Subcutaneous abdominal adipose tissue (tissue), 5 donors: ENCODE measurements around the gene GTF3C4.

Experiments used
- H3K27ac ChIP-seq: one replicate; pipeline ENCODE4 v1.7.0; 2013; ENCODE audit warnings: low read depth, mild to moderate bottlenecking, inconsistent platforms, low read length, moderate library complexity
- H3K27me3 ChIP-seq, 5 donors: one replicate each; pipeline ENCODE4 v1.7.0; 2013; ENCODE audit warnings: low read length in 5 of 5, inconsistent platforms in 1 of 5; ENCODE audit not compliant: control insufficient read depth in 5 of 5, insufficient read depth in 4 of 5
- H3K36me3 ChIP-seq, 5 donors: one replicate each; pipeline ENCODE4 v1.7.0; 2013; ENCODE audit warnings: low read length in 5 of 5; ENCODE audit not compliant: control insufficient read depth in 5 of 5, insufficient read depth in 5 of 5
- H3K4me1 ChIP-seq, 5 donors: one replicate each; pipeline ENCODE4 v1.7.0; 2013; ENCODE audit warnings: low read length in 5 of 5, mild to moderate bottlenecking in 3 of 5, moderate library complexity in 1 of 5; ENCODE audit not compliant: control insufficient read depth in 5 of 5, insufficient read depth in 5 of 5
- H3K4me3 ChIP-seq, 5 donors: one replicate each; pipeline ENCODE4 v1.7.0; 2013; ENCODE audit warnings: low read length in 5 of 5, low read depth in 1 of 5
- H3K9ac ChIP-seq, 5 donors: one replicate each; pipeline ENCODE4 v1.7.0; 2013; ENCODE audit warnings: low read length in 5 of 5, mild to moderate bottlenecking in 4 of 5, moderate library complexity in 3 of 5
- H3K9me3 ChIP-seq, 5 donors: one replicate each; pipeline ENCODE4 v1.7.0; 2013; ENCODE audit warnings: low read length in 5 of 5; ENCODE audit not compliant: control insufficient read depth in 5 of 5
- donor health status: healthy.
- donor health status: healthy.
- donor health status: healthy.
- donor health status: healthy.
- donor health status: healthy.

Gene GTF3C4

DNA sequence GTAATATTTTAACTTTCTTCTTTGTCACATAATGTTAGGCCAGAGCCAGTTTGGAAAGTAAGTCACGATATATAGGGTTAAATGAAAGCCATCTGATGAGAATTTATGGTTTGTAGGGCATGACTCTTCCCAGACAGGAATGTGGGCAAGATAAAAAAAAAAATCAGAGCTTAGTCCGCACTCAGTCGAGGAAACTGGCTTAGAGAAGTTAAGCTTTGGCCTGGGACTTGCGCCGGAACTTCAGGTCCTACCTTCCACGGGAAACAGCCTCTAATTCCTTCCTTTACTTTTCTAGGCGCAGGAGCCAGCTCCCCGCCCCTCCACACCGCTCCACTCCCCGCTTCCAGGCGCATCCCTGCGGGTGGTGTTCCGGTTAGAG, 956 bp upstream of the GTF3C4 start:
- no peaks in the 10 kb centered on the region for H3K9me3 ChIP-seq
- peaks cover 0 to 40% (median 36%) of the 10 kb centered on the region in 5 donors for H3K4me1 ChIP-seq
- no peaks in the 10 kb centered on the region for H3K36me3 ChIP-seq
- peak overlapping the region; percentile 63 to 97 (median 95) for H3K9ac ChIP-seq
- peak overlapping the region; percentile 77 to 97 (median 95) for H3K4me3 ChIP-seq
- H3K27ac ChIP-seq = peak overlapping the region; percentile 97
- no peaks in the 10 kb centered on the region for H3K27me3 ChIP-seq

DNA sequence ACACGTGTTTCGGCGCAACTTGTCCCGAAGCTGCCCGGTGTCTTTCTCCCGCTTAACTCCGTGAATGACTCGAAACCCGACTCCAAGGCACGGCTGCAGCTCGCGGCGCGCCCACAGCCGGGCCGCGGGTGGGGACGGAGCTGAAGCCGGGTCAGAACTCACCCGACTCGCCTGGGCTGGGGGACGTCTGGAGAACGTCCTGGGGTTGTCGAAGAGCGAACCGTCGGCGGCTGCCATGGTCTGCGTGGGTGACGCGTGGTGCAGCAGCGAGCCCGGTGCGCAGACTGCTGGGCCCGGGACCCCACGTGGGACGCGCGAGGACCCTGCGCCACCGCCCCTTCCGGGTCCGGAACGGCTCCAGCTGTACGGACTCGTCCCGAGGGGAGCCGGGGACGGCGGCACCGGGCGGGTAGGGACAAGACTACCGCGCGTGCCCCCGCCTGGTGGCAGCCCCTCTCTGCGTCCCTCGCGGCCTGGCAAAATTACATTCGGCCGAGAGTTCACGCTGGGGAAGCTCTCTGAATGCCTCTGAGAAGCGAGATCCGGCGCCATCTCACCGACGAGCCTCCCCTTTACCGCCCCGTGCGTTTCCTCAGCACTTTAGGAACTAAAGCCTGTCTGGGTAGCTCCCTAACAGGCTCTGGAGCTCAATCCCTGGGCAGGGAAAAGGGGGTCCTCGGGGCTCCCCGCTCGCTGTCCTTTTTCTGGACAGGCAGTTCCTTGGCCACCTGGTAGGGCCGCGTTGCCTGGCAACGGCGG, 387 bp upstream of the GTF3C4 start, which contains the start of gene DDX31:
TSS of gene DDX31 (minus strand) at position 286 of the 759 bp plus-strand sequence. CDS start at position 237, 49 bp downstream.
- peak within 1 kb of the TSS; percentile 97 for H3K27ac ChIP-seq
- peak within 1 kb of the TSS; percentile 63 to 97 (median 95) for H3K9ac ChIP-seq
- H3K4me3 ChIP-seq = peak within 1 kb of the TSS; percentile 94 to 97 (median 96)
- H3K27me3 ChIP-seq = no peaks in the 10 kb centered on the region
- peaks cover 0 to 40% (median 36%) of the 10 kb centered on the region in 5 donors for H3K4me1 ChIP-seq
- H3K9me3 ChIP-seq = no peaks in the 10 kb centered on the region
- H3K36me3 ChIP-seq = no peaks in the 10 kb centered on the region

DNA sequence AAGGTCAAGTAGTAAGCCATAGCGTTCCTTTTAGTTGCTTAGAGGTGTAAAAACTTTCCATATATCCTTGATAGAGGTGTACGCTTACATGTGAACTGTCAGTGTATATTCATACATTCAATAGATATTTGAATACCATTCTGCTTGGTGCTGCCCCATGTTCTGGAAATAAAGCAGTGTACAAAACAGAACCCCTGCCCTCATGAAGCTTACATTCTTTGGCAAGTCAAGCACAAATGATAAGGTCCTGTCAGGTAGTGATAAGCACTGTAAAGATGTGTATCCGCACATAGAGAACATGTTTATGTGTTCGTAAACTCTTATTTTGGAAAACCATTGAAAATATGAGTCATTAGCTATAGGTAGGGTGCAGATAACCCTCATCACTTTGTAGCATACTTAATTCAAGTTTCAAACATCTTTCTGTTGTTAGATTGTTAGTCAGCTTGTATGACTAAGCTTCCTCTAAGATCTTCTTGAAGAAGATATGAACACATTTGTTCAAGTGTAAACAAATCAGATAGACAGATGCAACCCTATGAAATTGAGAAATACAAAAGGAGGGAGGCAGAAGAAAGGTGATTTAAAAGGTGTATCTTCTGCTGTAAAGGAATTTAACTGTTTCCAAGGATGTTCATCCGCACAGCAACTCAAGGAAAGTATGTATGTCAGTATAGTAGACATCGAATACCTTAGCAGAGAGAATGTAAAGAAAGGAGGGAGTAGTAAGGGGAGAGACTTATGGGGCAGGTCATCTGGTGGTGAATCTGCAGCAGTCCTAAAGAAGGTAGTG, 1.6 kb downstream of the GTF3C4 start:
- Histone ChIP-seq H3K27ac (no peak overlapping the region), H3K4me1 (peaks cover 0 to 40% (median 36%) of the 10 kb centered on the region in 5 donors), H3K4me3 (peak overlapping the region in 4 of 5 donors; percentile 67 to 97 (median 94)), H3K9me3 (no peaks in the 10 kb centered on the region), H3K27me3 (no peaks in the 10 kb centered on the region), H3K9ac (peak overlapping the region in 3 of 5 donors; percentile 94 to 97 (median 95)), H3K36me3 (no peaks in the 10 kb centered on the region)

DNA sequence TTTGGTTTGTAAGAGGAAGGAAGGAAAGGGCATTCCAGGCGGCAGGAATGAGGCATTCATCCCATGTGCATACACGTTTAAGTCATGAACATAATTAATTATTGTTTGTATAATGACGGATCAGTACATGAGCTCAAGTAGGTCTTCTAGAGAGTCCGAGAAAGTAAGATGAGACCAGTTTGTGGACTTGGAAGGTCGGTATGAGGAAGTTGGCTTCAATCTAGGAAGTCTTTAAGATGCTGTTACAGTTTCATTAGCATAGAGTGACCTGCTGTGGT, 2.1 kb downstream of the GTF3C4 start:
- Histone ChIP-seq H3K27me3 (no peaks in the 10 kb centered on the region), H3K27ac (no peak overlapping the region), H3K4me1 (peaks cover 0 to 40% (median 36%) of the 10 kb centered on the region in 5 donors), H3K9me3 (no peaks in the 10 kb centered on the region), H3K36me3 (no peaks in the 10 kb centered on the region), H3K9ac (no peak overlapping the region), H3K4me3 (no peak overlapping the region)

GRCh38 chr9:132673355-132673754, 3.1 kb downstream of the GTF3C4 start:
- Histone ChIP-seq H3K27me3 (no peaks in the 10 kb centered on the region), H3K9ac (no peak overlapping the region), H3K9me3 (no peaks in the 10 kb centered on the region), H3K4me1 (peaks cover 0 to 40% (median 36%) of the 10 kb centered on the region in 5 donors), H3K4me3 (no peak overlapping the region), H3K27ac (no peak overlapping the region), H3K36me3 (peaks cover under 1 to 7% (median 6%) of the 10 kb centered on the region in 5 donors)

GRCh38 chr9:132674485-132674884, 4.2 kb downstream of the GTF3C4 start:
- Histone ChIP-seq H3K4me3 (no peak overlapping the region), H3K4me1 (peaks cover 0 to 33% (median 29%) of the 10 kb centered on the region in 5 donors), H3K9ac (no peak overlapping the region), H3K27me3 (no peaks in the 10 kb centered on the region), H3K27ac (no peak overlapping the region), H3K9me3 (no peaks in the 10 kb centered on the region), H3K36me3 (peaks cover 9 to 18% (median 17%) of the 10 kb centered on the region in 5 donors)

GRCh38 chr9:132677976-132678375, 7.7 kb downstream of the GTF3C4 start:
- Histone ChIP-seq H3K36me3 (peaks cover 17 to 31% (median 22%) of the 10 kb centered on the region in 5 donors), H3K27me3 (no peaks in the 10 kb centered on the region), H3K27ac (no peak overlapping the region), H3K9ac (no peak overlapping the region), H3K4me3 (no peak overlapping the region), H3K9me3 (no peaks in the 10 kb centered on the region), H3K4me1 (peaks cover 0 to 8% (median 6%) of the 10 kb centered on the region in 5 donors)

- Histone ChIP-seq H3K4me1 (no peaks in the 10 kb centered on the region), H3K4me3 (no peak overlapping the region), H3K36me3 (peaks cover 17 to 47% (median 35%) of the 10 kb centered on the region in 5 donors), H3K27me3 (no peaks in the 10 kb centered on the region), H3K9me3 (no peaks in the 10 kb centered on the region), H3K27ac (no peak overlapping the region), H3K9ac (no peak overlapping the region)
These were observed 9.8 kb downstream of the GTF3C4 start for GRCh38 chr9:132679946-132680625.

DNA sequence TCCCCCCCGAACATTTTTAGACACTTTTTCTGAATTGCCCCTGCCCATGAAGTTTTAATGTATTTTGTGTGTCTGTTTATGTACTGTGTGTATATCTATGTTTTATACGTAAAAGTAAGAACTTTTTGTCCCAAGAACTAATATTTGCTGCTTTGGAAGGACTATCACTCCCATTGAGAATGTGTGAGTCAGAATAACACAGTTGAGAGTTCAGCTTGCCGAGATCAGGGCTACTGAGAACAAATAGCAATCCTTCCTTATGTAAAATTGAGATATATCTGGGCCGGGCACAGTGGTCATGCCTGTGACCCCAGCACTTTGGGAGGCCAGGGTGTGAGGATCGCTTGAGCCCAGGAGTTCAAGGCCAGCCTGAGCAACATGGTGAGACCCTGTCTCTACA, 11.3 kb downstream of the GTF3C4 start:
- Histone ChIP-seq H3K27me3 (no peaks in the 10 kb centered on the region), H3K4me1 (no peaks in the 10 kb centered on the region), H3K27ac (no peak overlapping the region), H3K9me3 (no peaks in the 10 kb centered on the region), H3K4me3 (no peak overlapping the region), H3K9ac (no peak overlapping the region), H3K36me3 (peaks cover 23 to 59% (median 43%) of the 10 kb centered on the region in 5 donors)
